Right ventricle myocardium superior (tissue), 1 donor: ENCODE measurements around the gene USP2. TPM values are rescaled to one million over a fixed set of nuclear protein-coding genes. Genes with fewer than 3 reads are reported as not detected.
"Not testable (repeated sequence)": the region's sequence is repeated elsewhere in the genome, so short reads cannot be mapped to it uniquely, and the experiment has no call there.

Experiments
- ATAC-seq: fragments of 200-7000 bp; cut with Tn5 transposase; one replicate; pipeline ENCODE4 v1.9.1; 2020; ENCODE audit warnings: mild to moderate bottlenecking; ENCODE audit not compliant: poor library complexity
- DNase-seq: peaks from one replicate; pipeline ENCODE4 v3.0.0-alpha.2; 2020
- intact Hi-C: fragments of 100-400 bp; cut with DNase I; formaldehyde crosslinking; loops from one replicate; pipeline ENCODE4 v1.11.2; 2022
- total RNA-seq: library from RNA; stranded (reverse); fragmentation: NEBNext Ultra II Directional; extraction: Animal tissue kit (Norgen Biotek cat#: 25700); gene quantifications from one replicate; pipeline ENCODE4 v1.2.1, GENCODE V29; 2021
- donor health status: DM: no; HTN: yes; CAD: no; lungs with severe emphysema.

The USP2 gene
- total RNA-seq, 1 donor from 2014 or later = 136 TPM

DNA sequence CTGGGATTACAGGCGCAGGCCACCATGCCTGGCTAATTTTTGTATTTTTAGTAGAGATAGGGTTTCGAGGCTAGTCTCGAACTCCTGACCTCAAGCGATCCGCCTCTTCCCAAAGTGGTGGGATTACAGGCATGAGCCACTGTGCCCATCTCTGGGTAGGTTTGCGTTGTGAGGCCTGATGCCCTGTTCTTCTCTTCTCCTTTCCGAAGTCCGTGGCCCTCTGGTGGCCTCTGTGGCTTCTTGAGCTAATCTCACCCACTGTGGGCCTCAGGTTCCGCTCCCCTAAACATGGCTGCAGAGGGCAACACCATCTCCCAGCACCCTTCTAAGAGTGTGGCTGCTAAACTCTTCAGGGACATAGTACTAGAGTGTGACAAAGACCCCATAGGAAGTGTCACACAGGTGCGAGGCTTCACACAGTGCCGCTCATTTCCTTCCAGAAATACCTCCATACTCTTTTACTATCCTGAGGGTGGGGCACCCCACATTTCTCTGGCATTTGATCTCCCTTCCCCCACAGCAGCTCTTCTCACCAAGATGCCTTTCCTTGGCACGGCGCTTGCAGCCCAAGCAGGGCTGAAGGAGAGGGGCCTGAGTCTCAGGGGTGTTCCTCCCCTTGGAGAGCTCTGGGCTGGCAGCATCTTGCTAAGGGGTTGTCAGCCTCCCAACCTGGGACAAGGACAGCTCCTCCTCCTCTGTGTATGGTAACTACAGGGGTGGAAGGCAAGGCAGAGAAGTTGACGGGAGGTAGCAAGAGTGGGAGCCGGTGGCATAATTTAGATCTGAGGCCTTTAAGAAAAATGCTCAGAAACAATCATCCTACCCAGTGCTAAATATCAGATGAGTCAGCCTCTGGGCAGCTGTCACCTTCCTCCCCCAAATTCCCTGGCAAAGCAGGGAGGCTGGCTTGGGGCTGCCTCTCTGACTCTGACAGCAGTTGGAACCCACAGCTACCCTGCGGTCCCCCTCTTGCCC is 35.4 kb upstream of the USP2 start:
- no peak for DNase-seq
- intact Hi-C loops = no loop called here

DNA sequence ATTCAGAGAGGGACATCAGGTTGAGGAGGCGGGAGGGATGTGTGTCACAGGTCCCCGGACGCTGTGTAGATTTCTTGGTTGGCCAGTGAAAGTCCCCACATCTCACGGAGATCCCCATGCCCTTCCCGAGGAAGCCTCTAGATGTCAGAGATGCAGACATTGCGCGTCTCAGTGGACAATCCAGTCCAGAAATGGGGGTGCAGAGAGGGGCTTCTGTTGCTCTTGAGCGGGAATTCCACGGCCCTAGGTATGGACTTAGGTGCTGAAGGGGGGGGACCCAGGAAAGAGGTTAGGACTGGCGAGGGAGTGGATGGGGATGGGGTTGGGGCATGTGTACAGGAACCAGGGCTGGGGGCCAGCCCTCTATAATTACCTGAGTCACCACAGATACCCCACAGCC is 34.5 kb upstream of the USP2 start:
- ATAC-seq (no peak), DNase-seq (no peak)
- intact Hi-C loops = no loop called here

More for the DNA sequence above, 35.4 kb upstream of the USP2 start:
- no peak for ATAC-seq

DNA sequence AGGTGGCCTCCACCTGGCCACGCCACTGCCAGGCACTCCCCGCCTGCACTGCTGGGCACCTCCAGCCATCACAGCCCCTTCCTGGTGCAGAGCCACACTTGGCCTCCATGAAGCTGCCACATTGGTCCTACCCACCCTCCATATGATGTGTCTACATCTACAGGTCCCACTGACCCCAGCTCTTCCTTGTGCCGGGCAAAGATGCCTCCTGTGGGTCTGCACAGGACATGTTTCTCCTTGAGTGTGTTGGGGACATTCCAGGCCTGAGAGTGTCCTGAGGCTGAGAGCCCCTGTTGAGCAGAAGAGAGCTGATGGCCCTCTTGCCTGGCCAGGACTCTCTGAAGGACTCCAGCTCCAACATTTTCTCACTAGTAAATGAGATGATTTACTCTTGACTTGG is 34.0 kb upstream of the USP2 start:
- no peak for DNase-seq
- no peak for ATAC-seq
- intact Hi-C loops = no loop called here

DNA sequence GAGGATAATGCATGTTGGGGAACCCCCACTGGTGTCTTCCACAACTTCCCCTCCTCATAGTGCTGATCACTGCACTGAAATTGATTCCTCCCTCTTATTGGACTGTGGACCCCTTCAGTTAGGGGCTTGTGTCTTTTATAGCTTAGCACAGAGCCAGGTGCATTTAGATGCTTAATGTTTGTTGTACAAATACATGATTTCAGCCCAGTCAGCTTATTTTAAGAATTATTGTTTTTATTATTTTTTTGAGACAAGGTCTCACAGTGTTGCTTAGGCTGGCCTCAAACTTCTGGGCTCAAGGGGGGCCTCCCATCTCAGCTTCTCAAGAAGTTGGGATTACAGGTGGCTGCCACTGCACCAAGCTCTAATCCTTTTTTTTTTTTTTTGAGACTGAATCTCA is 33.2 kb upstream of the USP2 start:
- no peak for DNase-seq
- ATAC-seq = no peak
- intact Hi-C loops = no loop called here

DNA sequence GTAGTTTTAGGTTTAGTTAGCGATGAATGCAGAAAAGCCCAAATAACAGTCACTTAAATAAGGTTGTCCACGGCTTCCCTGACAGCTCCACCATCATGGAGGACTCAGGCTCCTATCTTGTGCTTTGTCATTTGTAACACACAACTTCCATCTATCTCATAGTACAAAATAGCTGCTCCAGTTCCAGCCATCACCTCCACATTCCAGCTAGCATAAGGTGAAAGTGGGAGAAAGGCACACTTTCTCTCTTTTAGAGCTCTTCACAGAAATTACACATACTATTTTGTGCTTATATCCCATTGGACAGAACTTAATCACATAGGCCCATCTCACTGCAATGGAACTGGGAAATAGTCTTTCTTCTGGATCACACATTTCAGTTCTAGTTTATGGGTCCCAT is 32.8 kb upstream of the USP2 start:
- DNase-seq = no peak
- intact Hi-C loops = no loop called here
- no peak for ATAC-seq

DNA sequence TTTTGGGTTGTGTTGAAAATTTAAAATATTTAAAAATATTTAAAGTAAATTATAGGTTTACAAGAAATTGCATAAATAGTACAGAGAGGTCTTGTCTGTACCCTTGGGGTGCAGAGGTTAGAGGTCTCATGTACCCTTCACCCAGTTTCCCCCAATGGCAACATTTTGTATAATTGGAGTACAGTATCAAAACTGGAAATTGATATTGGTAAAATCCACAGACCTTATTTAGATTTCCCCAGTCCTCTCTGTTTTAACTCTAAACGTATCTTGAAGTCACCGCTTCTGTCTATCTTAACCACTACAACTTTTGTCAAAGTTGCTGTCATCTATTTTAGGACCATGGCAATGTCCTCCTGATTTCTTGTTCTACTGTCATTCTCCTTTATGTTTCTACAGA is 30.6 kb upstream of the USP2 start:
- intact Hi-C loops = no loop called here
- DNase-seq (no peak), ATAC-seq (no peak)

DNA sequence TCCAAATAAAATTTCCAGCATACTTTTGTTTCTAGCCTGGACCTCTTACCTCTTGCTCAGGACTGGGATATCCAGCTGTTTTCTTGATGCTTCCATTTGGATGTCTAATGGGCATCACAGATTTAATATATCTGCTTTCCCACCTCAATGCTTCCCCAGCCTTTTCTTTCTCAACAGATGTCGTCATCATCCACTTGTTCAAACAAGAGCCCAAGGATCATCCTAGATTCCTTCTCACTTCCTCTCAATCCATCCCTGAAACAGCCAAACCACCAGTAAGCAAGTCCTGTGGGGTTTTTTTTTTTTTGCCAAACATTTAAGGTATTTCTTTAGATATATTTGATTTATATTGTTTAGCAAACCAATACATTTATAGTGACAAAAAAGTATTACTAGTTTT is 29.0 kb upstream of the USP2 start:
- intact Hi-C loops = no loop called here
- no peak for ATAC-seq
- DNase-seq = no peak

DNA sequence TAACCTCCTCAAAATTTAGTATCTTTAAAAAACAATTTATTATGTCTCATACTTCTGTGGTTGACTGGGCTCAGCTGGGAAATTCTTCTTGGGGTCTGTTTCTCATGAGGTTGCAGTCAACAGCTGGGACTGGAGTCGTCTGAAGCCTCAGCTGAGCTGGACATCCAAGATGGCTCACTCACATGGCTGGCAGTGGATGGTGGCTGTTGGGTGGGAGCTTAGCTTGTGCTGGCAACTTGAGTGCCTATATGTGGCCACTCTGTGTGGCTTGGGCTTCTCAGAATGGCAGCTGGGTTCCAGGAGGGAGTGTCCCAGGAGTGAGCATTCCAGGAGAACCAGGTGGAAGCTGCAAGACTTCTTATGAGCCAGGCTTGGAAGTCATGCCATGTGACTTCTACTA is 28.2 kb upstream of the USP2 start:
- DNase-seq (no peak), ATAC-seq (no peak)
- intact Hi-C loops = no loop called here

DNA sequence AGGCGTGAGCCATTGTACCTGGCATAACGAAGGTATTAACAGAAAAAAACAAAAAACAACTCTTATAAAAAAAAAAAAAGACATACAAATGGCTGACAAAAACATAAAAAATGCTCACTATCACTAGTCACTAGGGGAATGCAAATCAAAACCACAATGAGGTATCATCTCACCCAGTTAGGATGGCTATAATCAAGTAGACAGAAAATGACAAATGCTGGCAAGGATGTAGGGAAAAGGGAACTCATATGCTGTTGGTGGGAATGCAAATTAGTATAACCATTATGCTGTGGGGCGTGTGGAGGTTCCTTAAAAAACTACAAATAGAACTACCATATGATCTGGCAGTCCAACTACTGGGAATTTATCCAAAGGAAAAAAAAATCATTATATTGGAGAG is 24.5 kb upstream of the USP2 start:
- intact Hi-C loops = no loop called here
- no peak for ATAC-seq
- no peak for DNase-seq

DNA sequence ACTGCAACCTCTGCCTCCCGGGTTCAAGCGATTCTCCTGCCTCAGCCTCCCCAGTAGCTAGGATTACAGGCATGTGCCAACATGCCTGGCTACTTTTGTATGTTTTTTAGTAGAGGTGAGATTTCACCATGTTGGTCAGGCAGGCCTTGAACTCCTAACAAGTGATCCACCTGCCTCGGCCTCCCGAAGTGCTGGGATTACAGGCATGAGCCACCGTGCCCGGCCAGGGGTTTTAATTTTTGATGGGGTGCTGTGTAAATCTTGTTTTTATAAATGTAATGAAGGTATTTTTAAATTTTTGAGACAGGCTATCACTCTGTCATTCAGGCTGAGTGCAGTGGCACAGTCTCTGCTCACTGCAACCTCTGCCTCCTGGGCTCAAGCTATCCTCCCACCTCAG is 24.0 kb upstream of the USP2 start:
- DNase-seq, ATAC-seq, intact Hi-C loops: not testable (repeated sequence)

DNA sequence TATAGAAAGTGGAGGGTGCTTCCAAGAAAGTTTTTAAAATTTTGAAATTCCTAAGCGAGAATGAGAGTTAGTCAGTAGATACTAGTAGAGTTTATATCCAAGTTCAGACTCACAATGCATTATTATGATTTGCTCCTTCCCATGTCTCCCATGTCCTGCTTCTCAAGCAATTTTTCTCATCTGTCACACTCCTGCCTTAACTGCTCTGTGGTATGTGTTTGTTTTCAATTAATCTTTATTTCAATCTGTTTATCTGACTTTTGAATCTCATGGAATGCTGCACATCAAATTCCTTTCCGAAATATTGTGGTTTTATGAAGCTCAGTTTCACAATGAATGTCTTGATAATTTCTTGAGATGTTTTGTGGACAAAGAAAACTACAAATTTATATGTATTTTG is 23.4 kb upstream of the USP2 start:
- intact Hi-C loops = no loop called here
- ATAC-seq = no peak

DNA sequence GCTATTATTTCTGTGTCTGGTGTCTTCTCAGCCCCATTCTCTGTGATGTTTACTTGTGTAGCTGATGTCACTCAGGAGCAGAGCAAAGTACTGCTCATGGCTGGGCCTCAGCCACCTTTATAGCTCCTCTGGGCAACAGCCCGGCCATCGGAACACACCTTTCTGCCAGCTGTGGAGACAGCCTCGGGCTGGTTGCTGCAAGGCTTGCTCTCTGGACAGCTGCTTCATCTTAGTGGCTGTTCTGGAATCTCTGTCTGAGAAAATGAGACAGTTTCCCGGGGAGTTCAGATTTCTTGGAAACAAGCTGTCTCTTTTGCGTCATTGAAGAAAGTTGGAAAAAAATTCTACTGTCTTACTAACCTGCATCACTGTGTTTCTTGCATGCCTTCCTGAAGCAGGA is 21.5 kb upstream of the USP2 start:
- ATAC-seq (no peak), DNase-seq (no peak)
- intact Hi-C loops = no loop called here

More for the DNA sequence above, 23.4 kb upstream of the USP2 start:
- no peak for DNase-seq

DNA sequence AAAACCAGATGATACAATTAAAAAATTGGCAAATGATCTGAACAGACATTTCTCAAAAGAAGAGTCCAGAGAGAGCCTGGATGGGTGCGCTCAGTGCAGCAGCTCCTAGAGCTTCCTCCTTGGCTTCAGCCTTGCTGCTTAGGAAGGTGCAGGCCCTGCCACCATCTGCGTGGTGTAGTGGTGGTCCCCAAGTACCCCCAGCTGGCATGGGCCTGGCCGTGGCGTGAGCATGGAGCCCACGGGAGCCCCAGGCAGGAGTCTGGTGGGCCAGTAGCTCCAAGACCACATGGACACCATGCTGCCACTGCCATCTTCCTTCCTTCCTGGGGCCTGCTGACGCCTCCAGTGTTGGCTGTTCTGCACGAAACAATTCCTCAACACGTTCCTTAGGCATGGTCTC is 21.0 kb upstream of the USP2 start:
- intact Hi-C loops = no loop called here
- ATAC-seq = no peak
- DNase-seq = no peak

DNA sequence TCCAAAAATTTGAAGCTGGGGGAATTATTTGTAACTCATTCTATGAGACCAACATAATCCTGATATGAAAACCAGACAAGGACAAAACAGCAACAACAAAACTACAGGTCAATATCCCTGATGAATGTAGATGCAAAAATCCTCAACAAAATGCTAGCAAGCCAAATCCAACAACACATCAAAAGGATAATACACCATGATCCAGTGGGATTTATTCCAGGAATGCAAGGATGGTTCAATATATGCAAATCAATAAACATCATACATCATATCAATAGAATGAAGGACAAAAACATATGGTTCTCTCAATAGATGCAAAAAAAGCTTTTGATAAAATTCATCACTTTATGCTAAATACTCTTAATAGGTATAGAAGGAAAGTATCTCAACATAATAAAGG is 19.4 kb upstream of the USP2 start:
- no peak for DNase-seq
- intact Hi-C loops = no loop called here
- ATAC-seq = no peak

DNA sequence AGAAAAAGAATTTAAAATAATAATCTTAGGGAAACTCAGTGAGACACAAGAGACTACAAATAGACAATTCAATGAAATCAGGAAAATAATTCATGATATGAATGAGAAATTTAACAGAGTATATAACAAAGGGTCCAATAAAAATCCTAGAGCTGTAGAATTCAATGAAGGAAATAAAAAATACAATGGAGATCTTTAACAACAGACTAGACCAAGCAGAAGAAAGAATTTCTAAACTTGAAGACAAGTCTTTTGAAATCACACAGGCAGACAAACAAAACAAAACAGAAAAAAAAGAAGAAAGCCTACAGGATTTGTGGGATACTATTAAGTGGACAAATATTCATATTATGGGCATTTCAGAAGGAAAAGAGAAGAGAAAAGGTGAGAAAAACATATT is 16.2 kb upstream of the USP2 start:
- ATAC-seq = no peak
- intact Hi-C loops = no loop called here
- no peak for DNase-seq

DNA sequence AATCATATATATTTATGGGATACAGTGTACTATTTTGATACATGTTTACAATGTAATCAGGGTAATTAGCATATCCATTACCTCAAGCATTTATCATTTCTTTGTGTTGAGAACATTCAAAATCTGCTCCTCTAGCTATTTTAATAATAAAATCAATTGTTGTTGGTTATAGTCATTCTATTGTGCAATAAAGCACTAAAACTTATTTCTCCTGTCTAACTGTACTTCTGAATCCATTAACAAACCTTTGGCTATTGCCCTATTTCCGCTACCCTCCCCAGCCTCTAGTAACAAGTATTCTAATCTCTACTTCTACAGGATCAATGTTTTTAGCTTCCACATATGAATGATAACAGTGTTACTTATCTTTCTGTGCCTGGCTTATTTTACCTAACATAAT is 15.3 kb upstream of the USP2 start:
- intact Hi-C loops = no loop called here
- DNase-seq (no peak), ATAC-seq (no peak)

DNA sequence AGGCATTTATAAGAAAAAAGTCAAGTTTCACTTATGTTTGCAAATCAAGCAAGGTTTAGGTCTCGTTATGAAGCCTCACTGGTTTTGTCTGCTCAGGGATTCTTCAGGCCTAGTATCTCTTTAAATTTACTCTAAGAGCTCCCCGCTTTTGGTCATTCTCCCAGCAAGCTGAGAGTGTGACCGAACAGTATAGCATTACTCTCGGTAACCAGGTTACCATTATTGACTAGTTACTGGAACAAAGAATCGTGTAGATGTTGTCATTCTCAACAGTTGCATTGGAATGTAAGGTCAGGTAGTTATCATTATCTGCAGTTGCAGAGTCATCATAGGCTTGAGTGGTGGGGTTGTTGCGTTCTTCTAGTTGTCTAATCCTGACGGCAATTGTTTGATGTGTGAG is 9.8 kb upstream of the USP2 start:
- no peak for DNase-seq
- ATAC-seq = no peak
- intact Hi-C loops = no loop called here

DNA sequence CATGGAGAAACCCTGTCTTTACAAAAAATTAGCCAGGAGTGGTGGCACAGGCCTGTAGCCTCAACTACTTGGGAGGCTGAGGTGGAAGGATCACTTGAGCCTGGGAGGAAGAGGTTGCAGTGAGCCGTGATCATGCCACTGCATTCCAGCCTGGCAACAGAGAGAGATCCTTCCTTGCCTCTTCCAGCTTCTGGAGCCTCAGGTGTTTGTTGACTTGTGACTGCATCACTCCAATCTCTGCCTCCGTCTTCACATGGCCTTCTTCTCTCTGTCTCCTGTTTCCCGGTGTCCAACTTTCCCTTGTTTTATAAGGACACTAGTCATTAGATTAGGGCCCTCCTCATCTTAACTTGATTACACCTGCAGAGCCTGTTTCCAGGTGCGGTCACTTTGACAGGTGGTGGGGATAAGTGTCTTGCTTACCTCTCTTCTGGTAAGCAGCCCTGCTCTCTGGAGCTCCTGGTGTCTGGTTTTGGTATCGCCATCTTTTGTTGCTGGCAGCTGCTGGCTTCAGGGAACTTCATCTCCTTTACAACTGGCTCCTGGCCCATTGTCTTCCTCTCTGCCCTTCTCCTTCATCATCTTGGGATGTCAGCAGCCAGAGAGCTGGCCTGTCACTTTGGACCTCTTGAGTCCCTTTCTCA is 8.2 kb upstream of the USP2 start:
- ATAC-seq (no peak), DNase-seq (no peak)
- intact Hi-C loops = no loop called here

DNA sequence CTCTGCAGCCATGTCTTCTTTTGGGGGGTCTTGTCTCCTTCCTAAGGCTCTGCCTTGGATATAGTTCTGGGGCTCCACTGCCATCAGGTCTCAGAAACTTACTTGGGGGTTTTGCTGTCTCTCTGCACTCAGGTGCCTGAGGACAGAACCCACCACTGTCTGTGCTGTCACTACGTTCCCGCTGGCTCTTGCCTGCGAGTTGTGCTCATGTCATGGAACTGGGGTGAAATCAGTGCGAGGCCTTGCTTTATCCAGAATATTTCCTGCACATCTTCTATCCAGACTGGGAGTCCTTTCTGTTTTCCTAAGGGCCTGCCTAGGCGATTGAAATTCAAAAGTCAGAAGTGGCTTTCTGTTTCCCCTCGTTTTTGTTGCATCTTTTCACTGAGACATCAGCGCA is 6.6 kb upstream of the USP2 start:
- intact Hi-C loops = no loop called here
- no peak for ATAC-seq

DNA sequence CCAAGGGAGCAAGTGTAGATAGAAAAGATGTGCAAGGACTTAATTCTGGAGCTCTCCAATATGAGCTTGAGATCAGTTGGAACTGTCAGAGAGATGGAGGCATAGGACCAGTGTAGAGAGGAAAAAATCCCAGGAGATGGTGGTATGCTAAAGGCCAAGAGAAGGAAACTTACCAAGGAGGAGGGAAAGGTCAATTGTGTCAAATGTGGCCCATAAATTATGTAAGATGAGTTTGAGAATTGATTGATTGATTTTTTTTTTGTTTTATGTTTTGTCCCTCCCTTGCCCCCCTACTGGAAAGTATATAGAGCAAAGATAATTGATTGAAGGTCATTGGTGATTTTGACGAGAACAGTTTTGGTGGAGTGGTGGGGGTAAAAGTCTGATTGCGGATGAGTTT is 2.8 kb upstream of the USP2 start:
- intact Hi-C loops = no loop called here
- DNase-seq (no peak), ATAC-seq (no peak)

More for the DNA sequence above, 6.6 kb upstream of the USP2 start:
- no peak for DNase-seq
